NT2/D1 (cell line): Measurements from ENCODE around the gene SLC5A10.
"Not testable (repeated sequence)": the region's sequence is repeated elsewhere in the genome, so short reads cannot be mapped to it uniquely, and the experiment has no call there.

ENCODE experiments used
- SUZ12 ChIP-seq: IDR thresholded peaks from 2 replicates; pipeline ENCODE4 v1.6.1; 2011; ENCODE audit not compliant: insufficient read length, insufficient read depth; ENCODE audit errors: extremely low read depth
- YY1 ChIP-seq: IDR thresholded peaks from 2 replicates; pipeline ENCODE4 v1.6.1; 2011; ENCODE audit not compliant: insufficient read length, insufficient read depth
- ZNF274 ChIP-seq: IDR thresholded peaks from 2 replicates; pipeline ENCODE4 v1.6.1; 2011; ENCODE audit warnings: mild to moderate bottlenecking, low read depth, low read length

GRCh38 chr17:19062009-19062717 is 110.2 kb downstream of the SLC5A10 start:
- not testable (repeated sequence) for TF ChIP-seq ZNF274, YY1, SUZ12
